Measurements from ENCODE around the gene RAP1A. TPM values are rescaled to one million over a fixed set of nuclear protein-coding genes. Genes with fewer than 3 reads are reported as not detected.

RAP1A gene
- total and polyA plus RNA-seq, 4 donors, result 14.2 to 31.4 (median 25.8) TPM

GRCh38 chr1:111736548-111737215 is 117.1 kb downstream of the RAP1A start:
- Histone ChIP-seq H3K27me3 (ENCODE audit: control insufficient read depth in 4 of 4, insufficient read depth in 4 of 4, low read length in 3 of 4) (no peaks in the 10 kb centered on the region), H3K4me3 (ENCODE audit: low read depth in 1 of 3, low read length in 3 of 3) (no peak overlapping the region), H3K27ac (ENCODE audit: low read depth in 1 of 2, low read length in 2 of 2) (no peak overlapping the region), H3K9ac (ENCODE audit: low read depth in 1 of 2, low read length in 2 of 2) (no peak overlapping the region), H3K4me1 (ENCODE audit: control insufficient read depth in 4 of 4, insufficient read depth in 4 of 4, low read length in 3 of 4) (peaks cover 7 to 30% (median 17%) of the 10 kb centered on the region in 4 donors), H3K36me3 (ENCODE audit: control insufficient read depth in 4 of 4, insufficient read depth in 3 of 4, low read depth in 1 of 4, low read length in 3 of 4) (no peaks in the 10 kb centered on the region), H3K9me3 (ENCODE audit: control insufficient read depth in 4 of 4, low read length in 3 of 4) (no peaks in the 10 kb centered on the region)
- TF ChIP-seq FOXA2 (IDR thresholded peaks at IDR 0.05), result no peak
- no peak for TF ChIP-seq ZBTB33 (IDR thresholded peaks at IDR 0.05)
- TF ChIP-seq HNF4G (IDR thresholded peaks at IDR 0.05), result no peak
- TF ChIP-seq RXRA (IDR thresholded peaks at IDR 0.05), result no peak
- TF ChIP-seq ATF3 (IDR thresholded peaks at IDR 0.05), result no peak
- TF ChIP-seq NR2F2 (IDR thresholded peaks at IDR 0.05), result no peak
- DNase-seq (ENCODE audit: low spot score), result no peak
- 75% methylated on average over 4 of the region's 4 CpGs for WGBS

GRCh38 chr1:111737216-111738132 is 117.9 kb downstream of the RAP1A start:
- Histone ChIP-seq H3K4me1 (ENCODE audit: control insufficient read depth in 4 of 4, insufficient read depth in 4 of 4, low read length in 3 of 4) (peaks cover 7 to 30% (median 17%) of the 10 kb centered on the region in 4 donors), H3K27ac (ENCODE audit: low read depth in 1 of 2, low read length in 2 of 2) (no peak overlapping the region), H3K27me3 (ENCODE audit: control insufficient read depth in 4 of 4, insufficient read depth in 4 of 4, low read length in 3 of 4) (no peaks in the 10 kb centered on the region), H3K36me3 (ENCODE audit: control insufficient read depth in 4 of 4, insufficient read depth in 3 of 4, low read depth in 1 of 4, low read length in 3 of 4) (no peaks in the 10 kb centered on the region), H3K9me3 (ENCODE audit: control insufficient read depth in 4 of 4, low read length in 3 of 4) (no peaks in the 10 kb centered on the region), H3K4me3 (ENCODE audit: low read depth in 1 of 3, low read length in 3 of 3) (peak overlapping the region in 1 of 3 donors; percentile 60), H3K9ac (ENCODE audit: low read depth in 1 of 2, low read length in 2 of 2) (no peak overlapping the region)
- DNase-seq (ENCODE audit: low spot score), result no peak
- TF ChIP-seq SP1 (IDR thresholded peaks at IDR 0.05) (no peak), TAF1 (conservative IDR thresholded peaks at IDR 0.05) (no peak), REST (IDR thresholded peaks at IDR 0.05) (no peak), MAX (IDR thresholded peaks at IDR 0.05) (no peak)
- WGBS, result 70% methylated on average over 8 of the region's 8 CpGs

Data from liver (tissue), 9 donors.